AG09309 (cell line): ENCODE measurements around the gene TAB3.

Experiments
- DNase-seq: peaks from one replicate; pipeline ENCODE4 v3.0.0-alpha.2; 2010; ENCODE audit warnings: low read depth
- H3K4me3 ChIP-seq: 2 replicates; pipeline ENCODE4 v1.5.1; 2011; ENCODE audit warnings: mild to moderate bottlenecking, low read depth, low read length, moderate library complexity; ENCODE audit not compliant: control insufficient read depth
- TF ChIP-seq, protein P1 (sequence below): IDR thresholded peaks from 2 replicates; pipeline ENCODE4 v1.5.1; 2011; ENCODE audit warnings: mild to moderate bottlenecking, low read depth, low read length, inconsistent platforms; ENCODE audit not compliant: insufficient read depth, control insufficient read depth; ENCODE audit errors: missing control alignments

TAB3 gene

DNA sequence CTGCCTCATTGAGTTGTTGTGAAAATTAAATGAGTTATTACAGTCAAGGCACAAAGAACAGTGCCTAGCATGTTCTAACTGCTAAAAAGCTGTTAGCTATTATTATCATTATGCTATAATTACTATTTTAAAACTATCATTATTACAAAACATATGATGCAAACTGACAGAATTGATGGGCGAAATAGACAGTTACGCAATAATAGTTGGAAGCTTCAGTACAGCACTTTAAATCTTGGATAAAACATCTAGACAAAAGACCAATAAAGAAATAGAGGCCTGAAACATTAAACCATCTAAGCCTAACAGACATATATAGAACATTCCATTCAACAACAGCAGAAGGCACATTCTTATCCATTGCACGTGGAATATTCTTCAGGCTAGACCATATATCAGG lies 73.0 kb downstream of the TAB3 start:
- TF ChIP-seq, protein P1, sequence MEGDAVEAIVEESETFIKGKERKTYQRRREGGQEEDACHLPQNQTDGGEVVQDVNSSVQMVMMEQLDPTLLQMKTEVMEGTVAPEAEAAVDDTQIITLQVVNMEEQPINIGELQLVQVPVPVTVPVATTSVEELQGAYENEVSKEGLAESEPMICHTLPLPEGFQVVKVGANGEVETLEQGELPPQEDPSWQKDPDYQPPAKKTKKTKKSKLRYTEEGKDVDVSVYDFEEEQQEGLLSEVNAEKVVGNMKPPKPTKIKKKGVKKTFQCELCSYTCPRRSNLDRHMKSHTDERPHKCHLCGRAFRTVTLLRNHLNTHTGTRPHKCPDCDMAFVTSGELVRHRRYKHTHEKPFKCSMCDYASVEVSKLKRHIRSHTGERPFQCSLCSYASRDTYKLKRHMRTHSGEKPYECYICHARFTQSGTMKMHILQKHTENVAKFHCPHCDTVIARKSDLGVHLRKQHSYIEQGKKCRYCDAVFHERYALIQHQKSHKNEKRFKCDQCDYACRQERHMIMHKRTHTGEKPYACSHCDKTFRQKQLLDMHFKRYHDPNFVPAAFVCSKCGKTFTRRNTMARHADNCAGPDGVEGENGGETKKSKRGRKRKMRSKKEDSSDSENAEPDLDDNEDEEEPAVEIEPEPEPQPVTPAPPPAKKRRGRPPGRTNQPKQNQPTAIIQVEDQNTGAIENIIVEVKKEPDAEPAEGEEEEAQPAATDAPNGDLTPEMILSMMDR, result no peak
- DNase-seq, result no peak
- no peak overlapping the region for H3K4me3 ChIP-seq

DNA sequence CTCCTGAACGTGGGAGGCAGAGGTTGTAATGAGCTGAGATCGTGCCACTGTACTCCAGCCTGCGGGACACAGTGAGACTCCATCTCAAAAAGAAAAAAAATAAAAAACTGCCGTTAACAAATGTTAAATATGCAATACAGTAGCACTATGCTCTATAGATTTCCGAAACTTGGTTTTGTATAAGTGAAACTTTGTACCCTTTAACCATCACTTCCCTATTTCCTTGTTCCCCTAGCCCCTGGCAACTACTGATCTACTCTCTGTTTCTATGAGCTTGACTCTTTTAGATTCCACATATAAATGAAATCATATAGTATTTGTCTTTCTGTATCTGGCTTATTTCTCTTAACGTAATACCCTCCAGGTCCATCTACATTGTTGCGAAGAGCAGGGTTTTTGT lies 74.1 kb downstream of the TAB3 start:
- DNase-seq, result no peak
- TF ChIP-seq, protein P1, result no peak
- H3K4me3 ChIP-seq, result no peak overlapping the region

DNA sequence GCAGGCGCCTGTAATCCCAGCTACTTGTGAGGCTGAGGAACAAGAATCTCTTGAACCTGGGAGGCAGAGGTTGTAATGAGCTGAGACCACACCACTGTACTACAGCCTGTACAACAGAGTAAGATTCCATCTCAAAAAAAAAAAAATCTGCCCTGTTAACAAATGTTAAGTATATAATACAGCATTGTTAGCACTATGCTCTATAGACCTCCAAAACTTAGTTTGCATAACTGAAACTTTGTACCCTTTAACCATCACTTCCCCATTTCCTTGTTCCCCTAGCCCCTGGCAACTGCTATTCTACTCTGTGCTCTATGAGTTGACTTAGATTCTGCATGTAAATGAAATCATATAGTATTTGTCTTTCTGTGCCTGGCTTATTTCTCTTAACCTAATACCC lies 76.7 kb downstream of the TAB3 start:
- no peak for DNase-seq
- no peak overlapping the region for H3K4me3 ChIP-seq
- TF ChIP-seq, protein P1, result no peak

DNA sequence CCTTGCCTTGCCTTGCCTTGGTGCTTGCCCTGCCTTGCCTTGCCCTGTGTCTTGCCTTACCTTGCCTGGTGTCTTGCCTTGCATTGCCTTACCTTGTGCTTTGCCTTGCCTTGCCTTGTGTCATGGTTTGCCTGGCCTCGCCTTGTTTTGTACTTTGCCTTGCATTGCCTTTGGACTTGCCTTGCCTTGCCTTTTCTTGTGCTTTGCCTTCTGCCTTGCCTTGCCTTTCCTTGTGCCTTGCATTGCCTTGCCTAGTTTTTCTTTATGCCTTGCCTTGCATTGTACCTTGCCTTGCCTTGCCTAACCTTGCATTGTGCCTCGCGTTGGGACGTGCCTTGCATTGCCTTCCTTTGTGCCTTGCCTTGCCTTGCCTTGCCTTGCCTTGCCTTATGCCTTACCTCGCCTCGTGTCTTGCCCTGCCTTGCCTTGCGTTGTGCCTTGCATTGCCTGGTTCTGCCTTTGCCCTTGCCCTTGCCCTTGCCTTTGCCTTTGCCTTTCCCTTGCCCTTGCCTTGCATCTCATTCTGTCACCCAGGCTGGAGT lies 82.8 kb downstream of the TAB3 start:
- DNase-seq, result no peak
- H3K4me3 ChIP-seq, result no peak overlapping the region
- TF ChIP-seq, protein P1, result no peak

DNA sequence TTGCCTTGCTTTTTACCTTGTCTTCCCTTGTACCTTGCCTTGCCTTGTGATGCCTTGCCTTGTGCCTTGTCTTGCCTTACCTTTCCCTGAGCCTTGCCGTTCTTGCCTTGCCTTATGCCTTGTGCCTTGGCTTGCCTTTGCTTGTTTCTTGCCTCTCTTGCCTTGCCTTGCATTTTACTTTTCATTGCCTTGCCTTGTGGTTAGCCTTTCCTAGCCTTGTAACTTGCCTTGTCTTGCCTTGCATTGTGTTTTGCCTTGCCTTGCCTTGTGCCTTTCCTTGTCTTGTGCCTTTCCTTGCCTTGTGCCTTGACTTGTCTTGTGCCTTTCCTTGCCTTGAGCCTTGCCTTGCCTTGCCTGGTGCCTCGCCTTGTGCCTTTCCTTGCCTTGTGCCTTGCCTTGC lies 84.6 kb downstream of the TAB3 start:
- H3K4me3 ChIP-seq, result no peak overlapping the region
- DNase-seq, result no peak
- TF ChIP-seq, protein P1, result no peak

DNA sequence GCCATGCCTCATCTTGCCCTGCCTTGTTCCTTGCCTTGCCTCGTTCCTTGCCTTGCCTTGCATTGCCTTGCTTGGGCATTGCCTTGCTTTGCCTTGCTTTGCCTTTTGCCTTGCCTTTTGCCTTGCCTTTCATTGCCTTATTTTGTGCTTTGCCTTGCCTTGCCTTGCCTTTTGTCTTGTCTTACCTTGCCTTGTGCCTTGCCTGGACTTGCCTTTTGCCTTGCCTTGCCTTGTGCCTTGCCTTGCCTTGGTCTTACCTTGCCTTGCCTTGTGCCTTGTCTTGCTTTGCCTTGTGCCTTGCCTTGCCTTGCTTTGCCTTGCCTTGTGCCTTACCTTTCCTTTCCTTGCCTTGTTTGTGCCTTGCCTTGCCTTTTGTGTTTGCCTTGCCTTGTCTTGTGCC lies 88.2 kb downstream of the TAB3 start:
- DNase-seq, result no peak
- H3K4me3 ChIP-seq, result no peak overlapping the region
- TF ChIP-seq, protein P1, result no peak

DNA sequence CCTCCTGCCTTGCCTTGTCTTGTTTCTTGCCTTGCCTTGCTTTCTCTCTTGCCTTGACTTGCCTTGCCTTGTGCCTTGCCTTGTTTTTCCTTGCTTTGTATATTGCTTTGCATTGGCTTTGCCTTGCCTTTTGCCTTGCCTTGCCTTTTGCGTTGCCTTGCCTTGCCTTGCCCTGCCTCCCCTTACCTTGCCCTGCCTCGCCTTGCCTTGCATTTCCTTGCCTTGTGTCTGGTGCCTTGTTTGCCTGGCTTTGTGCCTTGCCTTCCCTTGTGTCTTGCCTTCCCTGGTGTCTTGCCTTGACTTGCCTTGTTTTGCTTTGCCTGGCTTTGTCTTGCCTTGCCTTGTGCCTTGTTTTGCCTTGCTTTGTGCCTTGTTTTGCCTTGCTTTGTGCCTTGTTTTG lies 89.7 kb downstream of the TAB3 start:
- DNase-seq, result no peak
- H3K4me3 ChIP-seq, result no peak overlapping the region
- TF ChIP-seq, protein P1, result no peak
